Body of pancreas (tissue), 4 donors: Measurements from ENCODE around the gene DLGAP1.

Experiments used
- CTCF ChIP-seq, 7 experiments: fragments of 450-650 bp in 4 of 7; fragments of 200-600 bp in 3 of 7; sonication (generic) in 3 of 7; IDR thresholded peaks; one replicate each; pipeline ENCODE4 v1.5.1; 2016 to 2019; ENCODE audit warnings: antibody characterized with exemption in 7 of 7
- POLR2A ChIP-seq, 3 donors: fragments of 450-650 bp; IDR thresholded peaks; one replicate each; pipeline ENCODE4 v1.6.1; 2016; ENCODE audit warnings: antibody characterized with exemption in 3 of 3, mild to moderate bottlenecking in 2 of 3

- TF ChIP-seq CTCF (IDR thresholded peaks at IDR 0.05) (no peak), POLR2A (IDR thresholded peaks at IDR 0.05) (no peak)
These were observed 170.6 kb downstream of the DLGAP1 start for GRCh38 chr18:4284528-4284927.
